WTC11 (cell line): ENCODE results near the gene C1orf159.

Experiments
- ATF3 ChIP-seq: sonication (generic); formaldehyde crosslinking; conservative IDR thresholded peaks from 2 replicates; pipeline ENCODE4 v1.8.1; 2022; ENCODE audit warnings: mild to moderate bottlenecking, missing genetic modification reagents
- CBFB ChIP-seq: sonication (generic); formaldehyde crosslinking; IDR thresholded peaks from 2 replicates; pipeline ENCODE4 v1.8.1; 2022; ENCODE audit warnings: mild to moderate bottlenecking, low read depth, missing genetic modification reagents
- CTCF ChIP-seq: fragments of 200-600 bp; IDR thresholded peaks from 2 replicates; pipeline ENCODE4 v1.8.0; 2022; ENCODE audit warnings: antibody characterized with exemption
- SMAD3 ChIP-seq: sonication (generic); formaldehyde crosslinking; IDR thresholded peaks from 2 replicates; pipeline ENCODE4 v1.8.0; 2022; ENCODE audit warnings: missing genetic modification reagents, mild to moderate bottlenecking, borderline replicate concordance
- USF2 ChIP-seq: sonication (generic); formaldehyde crosslinking; IDR thresholded peaks from 2 replicates; pipeline ENCODE4 v1.8.1; 2023; ENCODE audit warnings: mild to moderate bottlenecking, missing genetic modification reagents, moderate library complexity

GRCh38 chr1:1161078-1161682 is 45.3 kb upstream of the C1orf159 start:
- no peak for TF ChIP-seq CTCF
- TF ChIP-seq ATF3 (CRISPR knock-in tag), result no peak
- TF ChIP-seq USF2 (CRISPR knock-in tag), result no peak
- TF ChIP-seq SMAD3 (CRISPR knock-in tag), result no peak
- no peak for TF ChIP-seq CBFB (CRISPR knock-in tag)
